ENCODE measurements around the gene COPS2.

DNA sequence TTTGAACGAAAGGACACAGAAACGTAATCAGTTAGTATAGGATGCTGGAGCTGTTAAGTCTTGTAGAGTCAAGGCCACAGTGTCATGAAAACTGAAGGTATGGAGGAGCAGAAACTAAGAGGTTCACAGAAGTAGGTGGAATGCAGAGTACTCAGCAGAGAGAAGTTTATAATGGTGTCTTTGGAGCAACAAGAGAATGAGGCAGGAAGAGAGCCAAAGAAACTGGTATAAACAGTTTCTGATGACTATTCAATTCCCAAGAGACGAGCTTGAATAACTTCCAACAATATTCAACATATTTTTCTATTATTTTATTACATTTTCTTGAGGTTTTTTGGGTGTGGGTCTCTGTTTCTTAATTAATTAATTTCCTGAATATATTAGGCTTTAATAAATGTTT is 44.3 kb upstream of the COPS2 start:
- no peak for TF ChIP-seq POLR2A (IDR thresholded peaks at IDR 0.05)
- TF ChIP-seq, protein P1, sequence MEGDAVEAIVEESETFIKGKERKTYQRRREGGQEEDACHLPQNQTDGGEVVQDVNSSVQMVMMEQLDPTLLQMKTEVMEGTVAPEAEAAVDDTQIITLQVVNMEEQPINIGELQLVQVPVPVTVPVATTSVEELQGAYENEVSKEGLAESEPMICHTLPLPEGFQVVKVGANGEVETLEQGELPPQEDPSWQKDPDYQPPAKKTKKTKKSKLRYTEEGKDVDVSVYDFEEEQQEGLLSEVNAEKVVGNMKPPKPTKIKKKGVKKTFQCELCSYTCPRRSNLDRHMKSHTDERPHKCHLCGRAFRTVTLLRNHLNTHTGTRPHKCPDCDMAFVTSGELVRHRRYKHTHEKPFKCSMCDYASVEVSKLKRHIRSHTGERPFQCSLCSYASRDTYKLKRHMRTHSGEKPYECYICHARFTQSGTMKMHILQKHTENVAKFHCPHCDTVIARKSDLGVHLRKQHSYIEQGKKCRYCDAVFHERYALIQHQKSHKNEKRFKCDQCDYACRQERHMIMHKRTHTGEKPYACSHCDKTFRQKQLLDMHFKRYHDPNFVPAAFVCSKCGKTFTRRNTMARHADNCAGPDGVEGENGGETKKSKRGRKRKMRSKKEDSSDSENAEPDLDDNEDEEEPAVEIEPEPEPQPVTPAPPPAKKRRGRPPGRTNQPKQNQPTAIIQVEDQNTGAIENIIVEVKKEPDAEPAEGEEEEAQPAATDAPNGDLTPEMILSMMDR (IDR thresholded peaks at IDR 0.05), result no peak
